ENCODE measurements around the gene SYCP3. TPM values are rescaled to one million over a fixed set of nuclear protein-coding genes. Genes with fewer than 3 reads are reported as not detected.

Gene SYCP3
- total and polyA plus RNA-seq, 2 experiments from 2014 or later: 0.39 TPM; not detected in 1

- no peak for DNase-seq
- in situ Hi-C loops (cut with MboI): loop anchor here (5.0 kb wide), 1 partner anchor 53 kb away; the partner anchor contains the start of gene GNPTAB
- no peaks in the 10 kb centered on the region for H3K79me2 ChIP-seq (ENCODE audit: insufficient read depth)
- H3K9me3 ChIP-seq (ENCODE audit: low read depth): no peaks in the 10 kb centered on the region
- H4K20me1 ChIP-seq (ENCODE audit: insufficient read depth): no peaks in the 10 kb centered on the region
- H3K27ac ChIP-seq: no peak overlapping the region
- H3K9ac ChIP-seq: no peak overlapping the region
- peaks cover 15% of the 10 kb centered on the region for H3K4me1 ChIP-seq (ENCODE audit: insufficient read depth)
- no peak overlapping the region for H2AFZ ChIP-seq
- H3K9me2 ChIP-seq (ENCODE audit: insufficient read depth): no peaks in the 10 kb centered on the region
- no peak for TF ChIP-seq EZH2phosphoT487 (IDR thresholded peaks at IDR 0.05; ENCODE audit: insufficient read depth, low read depth)
- no peak for TF ChIP-seq EZH2 (IDR thresholded peaks at IDR 0.05; ENCODE audit: insufficient read depth, poor library complexity, severe bottlenecking)
- no peak overlapping the region for H3K4me3 ChIP-seq
- no peak overlapping the region for H3K4me2 ChIP-seq (ENCODE audit: unreplicated experiment)
- H3F3A ChIP-seq (ENCODE audit: insufficient read depth): peaks cover 22% of the 10 kb centered on the region
- 96 to 97% methylated on average over 6 of the region's 6 CpGs for WGBS, 2 experiments (ENCODE audit: low coverage in 1 of 2, low lambda C conversion rate in 2 of 2, missing lambda C conversion rate in 2 of 2)
- no peaks in the 10 kb centered on the region; the same call in 1 of the 2 replicates for H3K36me3 ChIP-seq (ENCODE audit: low read depth)
- H3K27me3 ChIP-seq (replicated peaks; ENCODE audit: insufficient read depth): no peaks in the 10 kb centered on the region
Observed at GRCh38 chr12:101779626-101780025, 40.4 kb upstream of the SYCP3 start.

GRCh38 chr12:101779200-101779599 is 39.9 kb upstream of the SYCP3 start:
- no peak overlapping the region for H2AFZ ChIP-seq
- H3F3A ChIP-seq (ENCODE audit: insufficient read depth): peaks cover 22% of the 10 kb centered on the region
- in situ Hi-C loops (cut with MboI): loop anchor here (5.0 kb wide), 1 partner anchor 53 kb away; the partner anchor contains the start of gene GNPTAB
- H3K4me2 ChIP-seq (ENCODE audit: unreplicated experiment): no peak overlapping the region
- H3K36me3 ChIP-seq (ENCODE audit: low read depth): no peaks in the 10 kb centered on the region; the same call in 1 of the 2 replicates
- no peak for DNase-seq
- no peak for TF ChIP-seq EZH2phosphoT487 (IDR thresholded peaks at IDR 0.05; ENCODE audit: insufficient read depth, low read depth)
- no peak for TF ChIP-seq EZH2 (IDR thresholded peaks at IDR 0.05; ENCODE audit: insufficient read depth, poor library complexity, severe bottlenecking)
- H4K20me1 ChIP-seq (ENCODE audit: insufficient read depth): no peaks in the 10 kb centered on the region
- no peak overlapping the region for H3K27ac ChIP-seq
- no peaks in the 10 kb centered on the region for H3K27me3 ChIP-seq (replicated peaks; ENCODE audit: insufficient read depth)
- H3K4me1 ChIP-seq (ENCODE audit: insufficient read depth): peaks cover 15% of the 10 kb centered on the region
- no peak overlapping the region for H3K9ac ChIP-seq
- no peaks in the 10 kb centered on the region for H3K9me2 ChIP-seq (ENCODE audit: insufficient read depth)
- H3K79me2 ChIP-seq (ENCODE audit: insufficient read depth): no peaks in the 10 kb centered on the region
- H3K4me3 ChIP-seq: no peak overlapping the region
- WGBS, 2 experiments (ENCODE audit: low coverage in 1 of 2, low lambda C conversion rate in 2 of 2, missing lambda C conversion rate in 2 of 2): 72 to 76% methylated on average over 3 of the region's 3 CpGs
- no peaks in the 10 kb centered on the region for H3K9me3 ChIP-seq (ENCODE audit: low read depth)

GRCh38 chr12:101777978-101778377 is 38.7 kb upstream of the SYCP3 start:
- no peaks in the 10 kb centered on the region; the same call in 1 of the 2 replicates for H3K36me3 ChIP-seq (ENCODE audit: low read depth)
- H3K27me3 ChIP-seq (replicated peaks; ENCODE audit: insufficient read depth): no peaks in the 10 kb centered on the region
- H2AFZ ChIP-seq: no peak overlapping the region
- no peak for TF ChIP-seq EZH2phosphoT487 (IDR thresholded peaks at IDR 0.05; ENCODE audit: insufficient read depth, low read depth)
- TF ChIP-seq EZH2 (IDR thresholded peaks at IDR 0.05; ENCODE audit: insufficient read depth, poor library complexity, severe bottlenecking): no peak
- H3K9me2 ChIP-seq (ENCODE audit: insufficient read depth): no peaks in the 10 kb centered on the region
- in situ Hi-C loops (cut with MboI): loop anchor here (5.0 kb wide), 1 partner anchor 54 kb away; the partner anchor contains the start of gene GNPTAB
- no peak overlapping the region for H3K4me3 ChIP-seq
- H3K79me2 ChIP-seq (ENCODE audit: insufficient read depth): no peaks in the 10 kb centered on the region
- H4K20me1 ChIP-seq (ENCODE audit: insufficient read depth): no peaks in the 10 kb centered on the region
- H3K27ac ChIP-seq: no peak overlapping the region
- H3F3A ChIP-seq (ENCODE audit: insufficient read depth): peaks cover 16% of the 10 kb centered on the region
- peaks cover 12% of the 10 kb centered on the region for H3K4me1 ChIP-seq (ENCODE audit: insufficient read depth)
- H3K9me3 ChIP-seq (ENCODE audit: low read depth): no peaks in the 10 kb centered on the region
- 79 to 85% methylated on average over 4 of the region's 4 CpGs for WGBS, 2 experiments (ENCODE audit: low coverage in 1 of 2, low lambda C conversion rate in 2 of 2, missing lambda C conversion rate in 2 of 2)
- DNase-seq: no peak
- H3K4me2 ChIP-seq (ENCODE audit: unreplicated experiment): no peak overlapping the region
- no peak overlapping the region for H3K9ac ChIP-seq

- Histone ChIP-seq H3K27ac (no peak overlapping the region), H4K20me1 (ENCODE audit: insufficient read depth) (no peaks in the 10 kb centered on the region), H3K4me3 (no peak overlapping the region), H3K9me2 (ENCODE audit: insufficient read depth) (no peaks in the 10 kb centered on the region), H3K36me3 (ENCODE audit: low read depth) (no peaks in the 10 kb centered on the region; the same call in 1 of the 2 replicates), H3K9ac (no peak overlapping the region), H3K4me1 (ENCODE audit: insufficient read depth) (peaks cover 8% of the 10 kb centered on the region), H3F3A (ENCODE audit: insufficient read depth) (peaks cover 11% of the 10 kb centered on the region), H3K79me2 (ENCODE audit: insufficient read depth) (no peaks in the 10 kb centered on the region), H3K27me3 (replicated peaks; ENCODE audit: insufficient read depth) (no peaks in the 10 kb centered on the region), H2AFZ (no peak overlapping the region), H3K9me3 (ENCODE audit: low read depth) (no peaks in the 10 kb centered on the region), H3K4me2 (ENCODE audit: unreplicated experiment) (no peak overlapping the region)
- in situ Hi-C loops (cut with MboI): loop anchor here (5.0 kb wide), 1 partner anchor 55 kb away; the partner anchor contains the start of gene GNPTAB
- 94 to 96% methylated on average over 3 of the region's 3 CpGs for WGBS, 2 experiments (ENCODE audit: low coverage in 1 of 2, low lambda C conversion rate in 2 of 2, missing lambda C conversion rate in 2 of 2)
- no peak for DNase-seq
- TF ChIP-seq EZH2 (IDR thresholded peaks at IDR 0.05; ENCODE audit: insufficient read depth, poor library complexity, severe bottlenecking) (no peak), EZH2phosphoT487 (IDR thresholded peaks at IDR 0.05; ENCODE audit: insufficient read depth, low read depth) (no peak)
Observed at GRCh38 chr12:101777485-101777884, 38.2 kb upstream of the SYCP3 start.

All from GM23248 (cell line).